HCEC 1CT (cell line): Measurements from ENCODE around the gene SMIM35.

Source experiments
- DNase-seq: peaks from one replicate; pipeline ENCODE4 v3.0.0-alpha.2; 2017

Gene SMIM35

GRCh38 chr11:118086913-118087768 is at the start of gene SMIM35:
SMIM35 (minus strand) TSS chr11:118086963; CDS start chr11:118086757, 206 bp downstream.
- no peak for DNase-seq

GRCh38 chr11:118136341-118136740 is 49.6 kb upstream of the SMIM35 start:
- DNase-seq = no peak

GRCh38 chr11:118135796-118136165 is 49.0 kb upstream of the SMIM35 start:
- DNase-seq = no peak

- DNase-seq = no peak
Observed at GRCh38 chr11:118135051-118135795, 48.5 kb upstream of the SMIM35 start.

GRCh38 chr11:118133816-118134215 is 47.1 kb upstream of the SMIM35 start:
- DNase-seq = no peak

GRCh38 chr11:118132385-118133151 is 45.8 kb upstream of the SMIM35 start:
- DNase-seq = no peak

GRCh38 chr11:118129471-118130172 is 42.9 kb upstream of the SMIM35 start:
- no peak for DNase-seq

- no peak for DNase-seq
Observed at GRCh38 chr11:118128721-118129470, 42.1 kb upstream of the SMIM35 start.

GRCh38 chr11:118128310-118128709 is 41.5 kb upstream of the SMIM35 start:
- DNase-seq = no peak

GRCh38 chr11:118126082-118126838 is 39.5 kb upstream of the SMIM35 start:
- DNase-seq = no peak

GRCh38 chr11:118124929-118125535 is 38.3 kb upstream of the SMIM35 start:
- DNase-seq = no peak

GRCh38 chr11:118120793-118121192 is 34.0 kb upstream of the SMIM35 start:
- DNase-seq = no peak

GRCh38 chr11:118117790-118118601 is 31.2 kb upstream of the SMIM35 start:
- no peak for DNase-seq

GRCh38 chr11:118115048-118115447 is 28.3 kb upstream of the SMIM35 start:
- no peak for DNase-seq

- no peak for DNase-seq
Observed at GRCh38 chr11:118114266-118114665, 27.5 kb upstream of the SMIM35 start.

- DNase-seq = no peak
Observed at GRCh38 chr11:118112711-118113430, 26.1 kb upstream of the SMIM35 start.

- no peak for DNase-seq
Observed at GRCh38 chr11:118111744-118112035, 24.9 kb upstream of the SMIM35 start.

GRCh38 chr11:118111019-118111743 is 24.4 kb upstream of the SMIM35 start:
- no peak for DNase-seq

GRCh38 chr11:118109231-118109630 is 22.5 kb upstream of the SMIM35 start:
- DNase-seq = peak; percentile 7
